ENCODE results near the gene PDE7B.

PDE7B gene

GRCh38 chr6:136147342-136147741 is 295.8 kb downstream of the PDE7B start:
- DNase-seq (ENCODE audit: low read depth in 3 of 3): no peak

GRCh38 chr6:136148051-136148450 is 296.6 kb downstream of the PDE7B start:
- no peak for DNase-seq (ENCODE audit: low read depth in 3 of 3)

GRCh38 chr6:136148523-136148922 is 297.0 kb downstream of the PDE7B start:
- no peak for DNase-seq (ENCODE audit: low read depth in 3 of 3)

GRCh38 chr6:136149311-136149710 is 297.8 kb downstream of the PDE7B start:
- DNase-seq (ENCODE audit: low read depth in 3 of 3): no peak

DNA sequence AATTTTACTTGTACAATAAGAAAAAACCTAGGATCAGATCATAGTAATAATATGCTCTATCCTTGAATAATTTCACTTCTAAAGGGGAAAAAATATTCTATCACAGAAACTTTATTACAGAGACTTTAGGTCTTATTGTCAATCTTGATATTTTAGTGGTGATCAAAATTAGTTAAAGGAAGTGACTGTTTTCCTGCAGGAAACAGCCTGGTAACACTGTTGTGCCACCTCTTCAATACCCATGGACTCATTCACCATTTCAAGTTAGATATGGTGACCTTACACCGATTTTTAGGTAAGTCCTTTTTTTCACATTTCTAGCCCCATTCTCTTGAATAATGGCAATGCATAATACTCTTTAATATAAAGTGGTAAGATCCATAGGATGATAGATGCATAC is 299.5 kb downstream of the PDE7B start:
- no peak for DNase-seq (ENCODE audit: low read depth in 3 of 3)

DNA sequence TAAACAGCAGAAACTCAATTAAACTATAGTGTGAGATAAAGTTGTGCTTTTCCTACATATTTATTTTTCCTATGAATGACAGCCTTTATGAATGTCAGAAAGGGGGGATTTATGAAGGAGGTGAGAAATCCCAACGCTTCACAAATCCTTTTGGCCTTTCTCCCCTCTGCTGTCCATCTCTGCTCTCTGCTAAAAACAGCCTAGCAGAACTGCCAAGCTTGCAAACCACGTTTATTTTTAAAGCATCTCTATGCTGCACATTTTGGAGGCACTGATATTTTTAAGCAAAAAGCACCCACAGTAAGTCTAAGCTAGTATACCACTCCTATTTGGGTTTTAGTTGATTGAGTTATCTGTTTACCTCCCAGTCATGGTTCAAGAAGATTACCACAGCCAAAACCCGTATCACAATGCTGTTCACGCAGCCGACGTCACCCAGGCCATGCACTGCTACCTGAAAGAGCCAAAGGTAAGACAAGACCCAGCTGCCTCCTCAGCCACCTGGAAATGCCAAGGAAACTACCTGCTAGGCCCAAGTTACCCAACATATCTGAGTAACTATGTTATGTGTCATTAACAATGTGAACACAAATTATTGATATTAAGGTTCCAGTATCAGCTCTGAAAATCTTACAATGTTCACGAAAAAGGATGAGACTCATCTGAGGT is 302.3 kb downstream of the PDE7B start:
- no peak for DNase-seq (ENCODE audit: low read depth in 3 of 3)

DNA sequence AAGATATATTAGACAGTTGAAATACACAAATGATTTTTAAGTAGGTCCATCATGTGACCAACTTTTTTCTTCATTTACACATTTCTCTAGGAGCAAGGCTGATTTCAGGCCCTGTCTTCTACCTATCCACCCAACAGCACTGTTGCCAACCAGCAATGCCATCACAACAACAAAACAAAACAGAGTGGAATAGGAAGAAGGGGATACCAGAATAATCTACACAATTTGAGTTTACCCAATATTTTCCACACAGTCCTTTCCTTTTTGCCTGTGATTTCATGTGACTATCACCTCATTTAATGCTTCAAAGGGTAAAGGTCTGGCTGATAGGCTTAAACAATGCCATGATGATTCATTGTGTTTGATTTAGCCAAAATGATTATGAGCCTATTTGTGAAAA is 303.7 kb downstream of the PDE7B start:
- no peak for DNase-seq (ENCODE audit: low read depth in 3 of 3)

DNA sequence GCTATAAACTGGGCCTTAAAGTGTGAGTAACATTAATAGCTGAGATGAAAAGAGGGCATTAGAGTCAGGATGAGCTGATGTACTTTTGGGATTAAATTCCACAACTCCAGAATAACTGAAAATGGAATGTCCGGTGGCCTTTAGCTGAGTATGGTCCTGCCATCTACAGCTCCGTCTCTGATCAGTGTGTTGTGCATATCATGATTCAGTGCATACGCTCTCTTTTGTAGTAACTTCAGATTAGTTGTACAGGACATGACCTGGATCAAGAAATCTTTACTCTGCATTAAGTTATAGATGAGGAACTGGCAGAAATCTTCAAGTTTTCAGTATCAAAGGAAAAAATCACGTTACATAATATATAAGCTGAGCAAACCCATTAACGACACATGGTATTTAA is 306.2 kb downstream of the PDE7B start:
- DNase-seq (ENCODE audit: low read depth in 3 of 3): no peak

GRCh38 chr6:136158387-136158821 is 306.9 kb downstream of the PDE7B start:
- DNase-seq (ENCODE audit: low read depth in 3 of 3): no peak

- no peak for DNase-seq (ENCODE audit: low read depth in 3 of 3)
These were observed 307.5 kb downstream of the PDE7B start for GRCh38 chr6:136158971-136159370.

DNA sequence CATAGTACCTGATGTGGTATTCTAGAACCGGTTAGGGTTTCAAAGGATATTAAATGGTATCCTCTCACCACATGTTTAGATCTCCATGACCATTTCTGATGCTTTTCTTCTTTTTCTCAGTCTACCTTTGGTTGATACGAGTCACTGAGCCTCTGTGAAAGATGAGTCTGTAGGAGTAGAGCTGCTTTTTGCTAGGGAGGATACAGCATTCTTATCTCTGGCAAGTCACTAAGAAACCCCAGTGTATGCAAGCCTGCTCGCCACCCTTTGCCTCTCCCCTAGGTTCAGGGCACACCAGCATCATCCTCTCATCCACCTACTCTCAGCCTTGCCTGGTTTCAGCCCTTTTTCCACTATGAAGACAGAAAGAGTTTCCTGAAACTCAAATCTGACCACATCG is 308.7 kb downstream of the PDE7B start:
- peak in 1 of 3 donors; percentile 9 for DNase-seq (ENCODE audit: low read depth in 3 of 3)

- no peak for DNase-seq (ENCODE audit: low read depth in 3 of 3)
These were observed 310.4 kb downstream of the PDE7B start for GRCh38 chr6:136161950-136162349.

DNA sequence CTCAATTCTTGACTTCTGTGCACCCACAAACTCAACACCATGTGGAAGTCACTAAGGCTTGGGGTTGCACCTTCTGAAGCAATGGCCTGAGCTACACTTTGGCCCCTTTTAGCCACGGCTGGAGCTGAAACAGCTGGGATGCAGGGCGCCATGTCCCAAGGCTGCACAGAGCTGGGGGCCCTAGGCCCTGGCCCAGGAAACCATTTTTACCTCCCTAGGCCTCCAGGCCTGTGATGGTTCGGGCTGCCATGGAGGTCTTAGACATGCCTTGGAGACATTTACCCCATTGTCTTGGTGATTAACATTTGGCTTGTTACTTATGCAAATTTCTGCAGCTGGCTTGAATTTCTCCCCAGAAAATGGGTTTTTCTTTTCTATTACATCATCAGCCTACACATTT is 311.8 kb downstream of the PDE7B start:
- DNase-seq (ENCODE audit: low read depth in 3 of 3): no peak

DNA sequence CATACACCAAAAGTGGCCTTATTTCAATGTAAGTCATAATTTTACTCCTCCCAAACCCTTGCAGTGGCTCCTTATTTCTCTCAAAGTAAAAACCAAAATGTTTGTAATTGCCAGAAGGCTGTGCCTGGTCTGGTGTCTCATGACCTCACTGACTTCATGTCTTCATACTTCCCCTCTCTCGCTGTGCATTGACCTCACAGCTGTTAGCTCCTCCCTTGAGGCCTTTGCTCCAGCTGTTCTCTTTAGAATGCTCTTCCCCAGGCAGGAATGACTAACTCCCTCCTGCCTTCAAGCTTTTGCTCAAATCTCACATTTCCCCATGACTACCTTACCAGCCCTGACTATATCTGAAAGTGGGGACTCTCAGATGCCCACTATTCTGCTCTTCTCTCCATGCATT is 315.3 kb downstream of the PDE7B start:
- DNase-seq (ENCODE audit: low read depth in 3 of 3): no peak

DNA sequence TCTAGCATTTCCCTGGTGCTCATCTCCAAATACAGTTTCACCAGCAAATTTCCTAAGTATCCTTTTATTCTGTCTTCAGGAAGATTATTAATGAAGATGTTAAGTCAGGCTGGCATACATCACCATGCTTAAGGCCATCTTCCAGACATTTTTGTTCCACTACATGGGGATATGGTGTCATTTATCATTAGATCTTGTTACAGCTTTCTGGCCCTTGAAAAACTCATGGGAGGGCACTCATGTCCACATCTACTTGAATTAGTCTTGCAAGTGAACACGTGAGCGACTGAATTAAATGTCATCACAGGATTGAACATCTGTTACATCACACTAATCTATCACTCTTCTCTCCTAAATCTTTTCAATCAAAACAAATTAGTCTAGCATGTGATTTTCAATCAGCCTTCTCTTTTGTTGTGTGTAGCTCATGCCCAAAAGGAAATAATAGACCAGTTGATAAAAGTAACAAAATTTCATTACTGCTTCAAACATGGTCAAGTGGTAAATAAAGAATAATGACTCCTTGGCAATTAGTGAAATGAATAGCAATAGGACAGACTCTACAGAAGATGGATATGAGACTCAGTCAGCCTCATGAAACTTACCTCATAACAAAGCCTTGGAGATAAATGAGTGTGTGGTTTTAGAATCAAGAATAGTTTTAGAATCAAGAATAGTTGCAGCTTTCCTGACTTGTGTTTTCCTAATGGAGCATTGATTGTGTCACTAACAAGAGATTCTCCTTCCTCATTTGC is 318.1 kb downstream of the PDE7B start:
- DNase-seq (ENCODE audit: low read depth in 3 of 3): no peak

DNA sequence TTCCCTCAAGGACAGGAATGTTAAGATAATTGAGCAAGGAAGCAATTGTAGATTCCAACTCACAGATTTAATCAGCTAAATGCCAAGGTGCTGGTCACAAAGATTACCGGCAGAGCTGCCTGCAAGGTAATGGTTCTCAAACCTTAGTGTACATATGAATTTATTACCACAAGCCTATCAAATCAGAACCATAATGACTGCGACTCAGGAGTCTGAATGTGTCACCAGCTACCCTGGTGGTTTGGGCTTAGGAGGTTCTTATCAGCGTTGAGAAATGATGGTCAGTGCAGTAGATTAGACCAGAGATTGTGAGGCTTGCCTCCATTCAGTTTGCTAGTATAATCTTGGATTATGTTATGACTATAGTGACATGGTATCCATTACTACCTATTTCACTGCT is 319.7 kb downstream of the PDE7B start:
- no peak for DNase-seq (ENCODE audit: low read depth in 3 of 3)

DNA sequence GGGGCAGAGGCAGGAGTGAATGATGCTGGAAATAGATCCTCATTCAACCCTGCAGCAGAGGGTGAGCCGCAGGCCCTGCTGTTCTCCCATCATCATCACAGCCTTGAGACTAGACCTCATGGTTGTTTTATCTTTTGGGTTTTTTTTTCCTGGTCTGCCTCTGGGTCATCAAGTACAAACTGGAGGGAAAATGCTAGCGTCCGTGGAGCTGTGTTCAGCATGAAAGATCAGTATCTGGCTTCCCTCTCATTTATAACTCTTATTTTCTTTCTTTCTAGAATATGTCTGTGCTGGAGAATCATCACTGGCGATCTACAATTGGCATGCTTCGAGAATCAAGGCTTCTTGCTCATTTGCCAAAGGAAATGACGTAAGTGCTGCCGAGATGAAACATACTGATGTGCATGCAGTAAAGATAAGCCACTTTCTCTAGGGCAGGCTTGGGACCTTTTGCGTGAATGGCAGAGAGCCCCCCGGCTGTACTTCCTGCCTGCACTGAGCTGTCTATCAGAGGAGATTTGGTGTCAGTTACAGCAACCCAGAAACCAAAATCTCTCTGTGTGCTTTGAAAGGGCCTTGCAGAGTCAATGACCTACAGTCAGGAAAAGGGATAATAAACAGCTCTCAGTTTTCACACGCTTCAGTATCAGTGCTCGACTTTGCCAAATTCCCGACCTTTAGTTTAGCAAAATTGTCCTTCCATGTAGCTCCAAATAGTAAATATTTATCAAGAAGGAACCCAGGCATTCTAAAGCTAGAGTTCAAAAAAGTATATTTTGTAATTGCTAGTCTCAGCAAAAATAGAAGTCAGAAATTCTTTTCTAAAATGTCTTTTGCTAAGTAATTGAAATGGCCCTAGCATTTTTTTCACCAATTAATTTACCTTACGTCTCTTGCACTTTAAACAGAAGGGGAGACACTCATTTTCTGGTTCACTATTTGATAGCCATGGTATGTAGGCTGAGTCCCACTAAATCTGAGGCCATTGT is 322.3 kb downstream of the PDE7B start:
- DNase-seq (ENCODE audit: low read depth in 3 of 3): no peak

DNA sequence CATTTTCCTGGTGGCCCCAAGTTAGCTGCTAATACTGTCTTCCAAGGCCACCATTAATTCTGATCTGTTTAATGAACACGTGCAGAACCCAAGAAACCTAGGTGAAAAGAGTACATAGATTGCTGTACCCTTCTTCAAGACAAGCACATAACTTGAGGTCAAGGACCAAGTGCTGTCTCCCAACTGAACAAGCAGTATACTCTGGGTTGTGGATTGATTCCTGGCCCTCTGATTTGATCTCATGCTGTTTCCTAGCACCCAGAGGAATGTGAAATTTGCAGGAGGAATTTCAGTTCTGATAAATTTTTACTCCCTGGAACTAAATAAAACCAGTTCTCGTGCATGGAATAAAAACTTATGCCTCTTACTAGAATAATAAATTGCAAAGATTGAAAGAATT is 323.0 kb downstream of the PDE7B start:
- DNase-seq (ENCODE audit: low read depth in 3 of 3): no peak

GRCh38 chr6:136175873-136176272 is 324.4 kb downstream of the PDE7B start:
- no peak for DNase-seq (ENCODE audit: low read depth in 3 of 3)

GRCh38 chr6:136178749-136179148 is 327.2 kb downstream of the PDE7B start:
- DNase-seq (ENCODE audit: low read depth in 3 of 3): no peak

GRCh38 chr6:136180704-136181511 is 329.4 kb downstream of the PDE7B start:
- no peak for DNase-seq (ENCODE audit: low read depth in 3 of 3)

DNA sequence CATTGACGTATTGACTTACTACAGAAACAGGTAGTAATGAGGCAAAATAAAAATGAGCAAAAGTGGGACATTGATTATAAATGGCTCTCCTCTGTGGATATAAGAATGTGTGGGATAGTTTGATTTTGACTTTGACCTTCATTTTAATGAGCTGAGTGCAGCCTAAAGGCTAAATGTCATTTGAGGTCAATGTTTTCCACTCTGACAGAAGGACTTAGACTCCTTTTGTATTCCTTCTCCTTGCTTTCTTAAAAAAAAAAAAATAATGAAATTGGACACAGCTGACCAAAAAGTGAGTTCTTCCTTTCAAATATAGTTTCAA is 330.0 kb downstream of the PDE7B start:
- DNase-seq (ENCODE audit: low read depth in 3 of 3): no peak
